ENCODE results near the gene INTS15.
"Not testable (repeated sequence)": the region's sequence is repeated elsewhere in the genome, so short reads cannot be mapped to it uniquely, and the experiment has no call there.

The INTS15 gene

GRCh38 chr7:6578114-6579084 lies 11.4 kb upstream of the INTS15 start:
- H3K4me3 ChIP-seq (ENCODE audit: low read depth, low read length), result peak overlapping the region; percentile 67
- TF ChIP-seq CTCF (IDR thresholded peaks at IDR 0.05; ENCODE audit: low read depth, low read length), result no peak

DNA sequence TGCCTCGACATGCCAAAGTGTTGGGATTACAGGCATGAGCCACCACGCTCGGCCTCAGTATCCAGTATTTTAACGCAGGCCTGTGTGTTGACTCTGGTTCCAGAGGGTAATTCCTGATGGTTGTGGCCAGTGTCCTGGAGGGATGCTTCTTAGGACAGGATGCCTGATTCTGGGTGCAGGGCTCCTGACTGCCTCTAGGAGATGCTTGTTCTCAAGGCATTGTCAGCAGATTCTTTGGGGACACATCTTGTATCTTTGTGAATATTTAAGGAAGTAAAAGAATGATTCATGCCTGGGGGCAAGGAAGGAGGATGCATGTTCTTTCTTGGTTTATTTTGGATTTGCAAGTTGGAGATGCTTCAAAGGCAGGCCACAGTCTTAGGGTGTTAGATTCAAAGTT lies 10.4 kb upstream of the INTS15 start:
- no peak overlapping the region for H3K4me3 ChIP-seq (ENCODE audit: low read depth, low read length)
- TF ChIP-seq CTCF (IDR thresholded peaks at IDR 0.05; ENCODE audit: low read depth, low read length), result 0 out of 2 replicates have a peak, but pooled peaks have one; percentile 14

- not testable (repeated sequence) for H3K4me3 ChIP-seq (ENCODE audit: low read depth, low read length)
Observed at GRCh38 chr7:6585746-6586432, 3.9 kb upstream of the INTS15 start.

- TF ChIP-seq CTCF (IDR thresholded peaks at IDR 0.05; ENCODE audit: low read depth, low read length), result no peak
- no peak overlapping the region for H3K4me3 ChIP-seq (ENCODE audit: low read depth, low read length)
Observed at GRCh38 chr7:6588566-6588965, 1.3 kb upstream of the INTS15 start.

- no peak for TF ChIP-seq CTCF (IDR thresholded peaks at IDR 0.05; ENCODE audit: low read depth, low read length)
- peak overlapping the region; percentile 32; the same call in 1 of the 2 replicates for H3K4me3 ChIP-seq (ENCODE audit: low read depth, low read length)
Observed at GRCh38 chr7:6589151-6589828, 531 bp upstream of the INTS15 start.

GRCh38 chr7:6590645-6591110 lies 857 bp downstream of the INTS15 start:
- no peak for TF ChIP-seq CTCF (IDR thresholded peaks at IDR 0.05; ENCODE audit: low read depth, low read length)

GRCh38 chr7:6600093-6600492 lies 10.3 kb downstream of the INTS15 start:
- no peak for TF ChIP-seq CTCF (IDR thresholded peaks at IDR 0.05; ENCODE audit: low read depth, low read length)
- H3K4me3 ChIP-seq (ENCODE audit: low read depth, low read length), result no peak overlapping the region

More at GRCh38 chr7:6590645-6591110, 857 bp downstream of the INTS15 start:
- peak overlapping the region; percentile 83 for H3K4me3 ChIP-seq (ENCODE audit: low read depth, low read length)

Data from WI38 (cell line).